Ureter (tissue), 1 donor: Measurements from ENCODE around the gene CRYBG2. TPM values are rescaled to one million over a fixed set of nuclear protein-coding genes. Genes with fewer than 3 reads are reported as not detected.

Source experiments
- DNase-seq: peaks from one replicate; pipeline ENCODE4 v3.0.0-alpha.2; 2020; ENCODE audit warnings: low spot score
- total RNA-seq: library from RNA; stranded (reverse); gene quantifications from one replicate; pipeline ENCODE4 v1.2.4, GENCODE V29; 2023
- donor health status: DM: yes; HTN: yes; CAD: no.

The CRYBG2 gene
- total RNA-seq, 1 donor from 2014 or later, result 25.2 TPM

DNA sequence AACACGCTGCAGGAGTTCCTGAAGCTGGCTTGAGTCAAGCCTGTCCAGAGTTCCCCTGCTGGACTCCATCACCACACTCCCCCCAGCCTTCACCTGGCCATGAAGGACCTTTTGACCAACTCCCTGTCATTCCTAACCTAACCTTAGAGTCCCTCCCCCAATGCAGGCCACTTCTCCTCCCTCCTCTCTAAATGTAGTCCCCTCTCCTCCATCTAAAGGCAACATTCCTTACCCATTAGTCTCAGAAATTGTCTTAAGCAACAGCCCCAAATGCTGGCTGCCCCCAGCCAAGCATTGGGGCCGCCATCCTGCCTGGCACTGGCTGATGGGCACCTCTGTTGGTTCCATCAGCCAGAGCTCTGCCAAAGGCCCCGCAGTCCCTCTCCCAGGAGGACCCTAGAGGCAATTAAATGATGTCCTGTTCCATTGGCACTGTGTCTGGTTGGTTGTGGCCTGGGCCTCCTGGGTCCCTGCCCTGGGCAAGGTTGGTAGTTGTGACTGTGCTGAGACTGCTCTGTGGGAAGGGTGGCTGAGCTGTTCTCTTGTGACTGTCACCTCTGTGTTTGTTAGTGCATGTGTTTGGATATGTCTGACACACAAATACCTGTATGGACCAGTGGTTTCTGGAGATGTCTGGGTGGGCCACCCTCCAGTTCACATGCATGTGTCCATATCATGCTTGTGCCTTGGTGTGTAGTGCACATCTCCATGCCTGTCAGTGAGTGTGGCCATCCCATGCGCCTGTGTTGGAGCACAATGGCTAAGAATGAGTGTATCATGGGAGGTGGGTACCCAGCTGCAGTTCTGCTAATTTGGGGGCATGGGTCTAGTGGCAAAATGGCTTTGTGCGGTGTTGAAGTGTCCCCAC lies 72.6 kb downstream of the CRYBG2 start:
- DNase-seq, result no peak

DNA sequence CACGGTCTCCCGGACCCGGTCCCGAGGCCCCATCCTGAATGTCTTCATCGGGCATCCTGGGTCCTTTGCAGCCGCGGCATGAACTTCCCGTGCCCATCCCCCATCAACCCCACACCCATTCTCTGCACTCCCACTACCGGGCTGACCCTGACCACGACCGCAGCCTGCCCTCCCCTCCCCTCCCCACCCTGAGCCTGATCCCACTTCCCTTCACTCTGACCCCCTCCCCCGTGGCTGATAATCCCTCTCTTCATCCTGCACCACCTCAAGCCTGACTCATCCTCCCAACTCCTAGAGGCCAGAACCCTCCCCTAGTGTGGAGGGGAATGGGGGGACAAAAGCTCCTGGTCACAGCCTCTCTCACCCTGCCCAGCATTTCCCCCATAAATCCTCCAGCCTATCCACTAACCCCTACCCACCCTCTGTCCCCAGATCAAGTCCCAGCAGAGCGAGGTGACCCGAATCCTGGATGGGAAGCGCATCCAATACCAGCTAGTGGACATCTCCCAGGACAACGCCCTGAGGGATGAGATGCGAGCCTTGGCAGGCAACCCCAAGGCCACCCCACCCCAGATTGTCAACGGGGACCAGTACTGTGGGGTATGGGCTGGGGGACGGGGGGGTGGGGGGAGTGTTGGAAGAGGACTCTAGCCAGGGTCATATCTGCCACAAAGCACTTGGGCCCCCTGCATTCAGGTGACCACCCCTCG lies 73.4 kb downstream of the CRYBG2 start:
- DNase-seq, result no peak

DNA sequence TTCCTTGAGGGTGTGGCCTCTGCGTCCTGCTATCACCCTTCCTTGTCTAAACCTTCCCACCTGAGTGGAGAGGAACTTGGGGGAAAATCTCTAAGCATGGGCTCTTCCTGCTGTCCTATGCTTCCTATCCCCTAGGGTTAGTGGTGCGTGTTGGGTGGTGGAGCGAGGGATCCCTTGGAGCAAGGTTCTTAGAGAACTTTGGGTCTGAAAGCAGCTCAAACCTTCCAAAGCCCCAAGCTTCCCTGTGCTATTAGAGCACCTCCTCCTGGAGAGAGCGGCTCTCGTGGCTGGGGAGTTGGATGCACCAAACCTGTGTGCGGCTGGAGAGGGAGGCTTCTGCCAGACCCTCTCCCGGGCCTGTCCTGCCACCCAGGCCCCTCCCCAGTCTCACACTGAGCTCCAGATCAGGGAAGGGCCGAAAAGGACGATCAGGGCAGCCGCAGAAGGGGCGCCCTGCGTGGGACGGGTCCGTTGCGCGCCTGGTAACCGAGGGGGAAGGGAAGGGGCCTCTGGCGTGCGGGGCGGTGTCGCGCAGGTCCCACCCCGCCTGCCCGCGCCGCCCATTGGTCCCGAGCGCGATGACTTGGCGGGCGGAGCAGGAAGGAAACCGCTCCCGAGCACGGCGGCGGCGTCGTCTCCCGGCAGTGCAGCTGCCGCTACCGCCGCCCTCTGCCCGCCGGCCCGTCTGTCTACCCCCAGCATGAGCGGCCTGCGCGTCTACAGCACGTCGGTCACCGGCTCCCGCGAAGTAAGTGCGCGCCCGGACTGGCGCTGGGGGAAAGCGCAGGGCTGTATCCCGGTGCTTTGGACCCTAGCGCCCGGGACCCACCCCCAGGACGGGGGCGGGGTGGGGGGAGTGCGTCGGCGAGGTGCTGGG lies 74.2 kb downstream of the CRYBG2 start, which contains the start of gene SH3BGRL3:
Gene SH3BGRL3 (plus strand): TSS at position 631 of the 877 bp plus-strand sequence. CDS start 70 bp downstream, at position 701.
- DNase-seq, result peak; percentile 88

GRCh38 chr1:26278724-26279455 lies 75.0 kb downstream of the CRYBG2 start:
- DNase-seq, result no peak

DNA sequence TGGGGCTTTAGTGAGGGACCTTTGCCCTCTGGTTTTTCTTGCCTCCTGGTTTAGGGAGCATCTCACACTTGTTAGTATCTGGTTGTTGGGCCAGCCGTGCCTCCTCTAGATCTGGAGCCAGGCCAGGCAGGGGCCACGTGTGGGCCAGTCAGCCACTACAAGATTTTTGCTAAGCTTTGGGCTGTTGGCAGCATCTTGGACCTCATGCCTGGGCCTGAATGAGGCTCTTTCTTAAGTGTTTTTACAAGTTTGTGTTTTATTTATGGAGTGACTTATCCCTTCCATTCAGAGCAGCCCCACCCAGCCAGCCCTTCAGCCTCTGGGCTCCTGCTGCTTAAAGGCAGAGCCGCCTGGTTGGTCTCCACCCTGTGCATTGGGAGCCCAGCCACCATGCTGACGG lies 75.6 kb downstream of the CRYBG2 start:
- DNase-seq, result peak; percentile 82

DNA sequence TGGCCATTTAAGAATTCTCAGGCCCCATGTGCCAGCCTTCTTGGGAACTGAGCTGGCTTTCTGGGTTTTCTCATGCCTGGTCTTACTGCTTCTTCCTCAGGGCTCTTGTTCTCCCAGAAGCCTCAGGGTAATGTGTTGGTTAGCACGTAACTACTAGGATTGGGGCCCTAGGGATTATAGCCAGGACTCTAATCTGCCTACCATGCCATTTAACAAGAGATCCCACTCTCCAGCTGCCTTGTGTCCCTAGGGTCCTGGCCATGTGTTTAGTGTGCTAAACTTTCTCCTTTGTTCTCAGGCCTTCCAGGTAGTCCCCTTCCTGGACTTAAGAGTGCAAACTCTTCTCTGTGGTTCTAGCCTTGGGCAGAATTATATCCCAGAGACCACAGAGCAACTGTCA lies 76.2 kb downstream of the CRYBG2 start:
- DNase-seq, result no peak

GRCh38 chr1:26277261-26277661 lies 76.7 kb downstream of the CRYBG2 start:
- DNase-seq, result no peak

- no peak for DNase-seq
Measured at GRCh38 chr1:26276432-26276838, 77.5 kb downstream of the CRYBG2 start.

DNA sequence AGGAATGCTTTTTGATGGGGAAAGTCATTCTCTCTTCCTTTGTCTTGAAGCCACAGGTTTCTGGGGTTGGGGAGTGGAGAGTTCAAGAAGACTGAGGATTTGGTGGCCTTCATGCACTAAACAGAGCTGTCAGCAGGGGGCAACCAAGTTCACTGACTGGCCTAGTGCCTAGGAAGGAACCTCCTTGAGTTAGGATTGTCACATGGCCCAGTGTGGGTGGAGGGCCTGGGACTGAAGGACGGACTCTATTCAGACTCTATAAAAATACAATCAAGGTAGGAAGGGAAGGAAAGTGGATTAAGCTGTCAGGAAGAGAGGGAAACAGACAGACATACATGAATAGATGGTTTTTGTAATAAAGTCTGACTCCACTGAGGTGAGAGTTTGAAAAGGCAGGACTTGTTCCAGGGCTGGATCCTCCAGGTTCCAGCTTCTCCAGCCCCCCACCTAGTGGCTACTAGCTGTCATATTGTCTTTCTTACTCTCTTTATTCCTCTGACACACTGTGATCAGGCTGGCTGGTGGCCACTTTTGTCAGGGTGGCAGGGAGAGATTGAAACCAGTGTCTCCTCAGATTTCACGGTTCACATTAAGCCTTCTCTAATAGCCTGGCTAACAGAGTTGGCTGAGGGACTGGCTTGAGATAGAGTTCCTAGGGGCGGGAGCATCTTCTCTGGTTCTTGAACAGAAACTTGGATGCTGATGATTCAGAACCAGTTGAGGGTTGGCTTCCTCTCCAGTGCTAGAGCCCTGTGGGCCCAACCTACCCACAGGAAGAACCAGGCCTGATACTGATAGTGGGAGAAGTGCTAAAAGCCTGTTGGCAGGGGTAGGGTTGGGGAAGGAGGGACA lies 78.1 kb downstream of the CRYBG2 start:
- peak; percentile 87 for DNase-seq

GRCh38 chr1:26274801-26275425 lies 79.0 kb downstream of the CRYBG2 start:
- no peak for DNase-seq

Other genes with a start within 250 kb of the CRYBG2 start
- 21.8 TPM for gene PDIK1L, start 242.3 kb downstream of the CRYBG2 start, total RNA-seq
- 7.9 TPM for gene FAM110D, start 195.1 kb downstream of the CRYBG2 start, total RNA-seq
- not detected for gene C1orf232, start 185.2 kb downstream of the CRYBG2 start, total RNA-seq
- gene ZNF593, start 184.2 kb downstream of the CRYBG2 start, total RNA-seq, result 43.2 TPM
- not detected for gene ZNF593OS, start 182.3 kb downstream of the CRYBG2 start, total RNA-seq
- gene CNKSR1, start 176.6 kb downstream of the CRYBG2 start, total RNA-seq, result 40.6 TPM
- not detected for gene CATSPER4, start 163.5 kb downstream of the CRYBG2 start, total RNA-seq
- gene CEP85, start 119.9 kb downstream of the CRYBG2 start, total RNA-seq, result 13.1 TPM
- 145 TPM for gene SH3BGRL3, start 74.0 kb downstream of the CRYBG2 start, total RNA-seq
- 30.3 TPM for gene UBXN11, start 47.5 kb downstream of the CRYBG2 start, total RNA-seq
- gene CD52, start 36.2 kb downstream of the CRYBG2 start, total RNA-seq, result 9.8 TPM
- 1.2 TPM for gene ZNF683, start 18.6 kb upstream of the CRYBG2 start, total RNA-seq
- not detected for gene LIN28A, start 56.7 kb upstream of the CRYBG2 start, total RNA-seq
- gene DHDDS, start 78.2 kb upstream of the CRYBG2 start, total RNA-seq, result 59.7 TPM
- 400 TPM for gene HMGN2, start 118.3 kb upstream of the CRYBG2 start, total RNA-seq
- 23.2 TPM for gene RPS6KA1, start 175.6 kb upstream of the CRYBG2 start, total RNA-seq